MM.1S (cell line): Measurements from ENCODE around the gene TWSG1.

Source experiments
- DNase-seq: peaks from one replicate; pipeline ENCODE4 v3.0.0-alpha.2; 2015
- H2AFZ ChIP-seq: fragments of 300-600 bp; sonication (generic); 2 replicates; pipeline ENCODE4 v1.6.0; 2016; ENCODE audit warnings: antibody characterized with exemption, low read length
- H3F3A ChIP-seq: fragments of 300-600 bp; sonication (generic); 2 replicates; pipeline ENCODE4 v1.6.1; 2016; ENCODE audit warnings: mild to moderate bottlenecking, antibody characterized with exemption, low read length, moderate library complexity, mixed read lengths; ENCODE audit not compliant: insufficient read depth
- H3K27ac ChIP-seq: fragments of 300-600 bp; sonication (generic); 2 replicates; pipeline ENCODE4 v1.5.1; 2016; ENCODE audit warnings: mild to moderate bottlenecking, low read length
- H3K27me3 ChIP-seq: fragments of 300-600 bp; sonication (generic); replicated peaks from 2 replicates; pipeline ENCODE4 v1.6.0; 2016; ENCODE audit warnings: low read length; ENCODE audit not compliant: insufficient read depth
- H3K36me3 ChIP-seq: fragments of 300-600 bp; sonication (generic); replicated peaks from 2 replicates; pipeline ENCODE4 v1.6.1; 2016; ENCODE audit warnings: mild to moderate bottlenecking, low read length, mixed read lengths; ENCODE audit not compliant: insufficient read depth
- H3K4me1 ChIP-seq: fragments of 300-600 bp; sonication (generic); 2 replicates; pipeline ENCODE4 v1.6.1; 2016; ENCODE audit warnings: low read length, mixed read lengths
- H3K4me2 ChIP-seq: fragments of 300-600 bp; sonication (generic); 2 replicates; pipeline ENCODE4 v1.6.0; 2016; ENCODE audit warnings: low read depth, low read length
- H3K4me3 ChIP-seq: fragments of 300-600 bp; sonication (generic); 2 replicates; pipeline ENCODE4 v1.5.1; 2016; ENCODE audit warnings: low read length, mixed read lengths
- H3K79me2 ChIP-seq: fragments of 300-600 bp; sonication (generic); 2 replicates; pipeline ENCODE4 v1.6.1; 2016; ENCODE audit warnings: mixed run types, low read length, mixed read lengths
- H3K9ac ChIP-seq: fragments of 300-600 bp; sonication (generic); 2 replicates; pipeline ENCODE4 v1.6.1; 2016; ENCODE audit warnings: low read length, mixed read lengths
- H3K9me2 ChIP-seq: fragments of 300-600 bp; sonication (generic); replicated peaks from 2 replicates; pipeline ENCODE4 v1.6.1; 2016; ENCODE audit warnings: mild to moderate bottlenecking, low read length, mixed read lengths; ENCODE audit not compliant: insufficient read depth
- H3K9me3 ChIP-seq: fragments of 300-600 bp; sonication (generic); replicated peaks from 2 replicates; pipeline ENCODE4 v1.6.1; 2016; ENCODE audit warnings: mild to moderate bottlenecking, low read length, mixed read lengths; ENCODE audit not compliant: insufficient read depth
- H4K20me1 ChIP-seq: fragments of 300-600 bp; sonication (generic); 2 replicates; pipeline ENCODE4 v1.6.1; 2016; ENCODE audit warnings: mild to moderate bottlenecking, low read length, moderate library complexity, mixed read lengths; ENCODE audit not compliant: insufficient read depth
- CTCF ChIP-seq: fragments of 300-600 bp; sonication (generic); IDR thresholded peaks from 2 replicates; pipeline ENCODE4 v1.5.1; 2016; ENCODE audit warnings: antibody characterized with exemption, low read length, mixed read lengths
- EZH2 ChIP-seq: fragments of 300-600 bp; sonication (generic); optimal IDR thresholded peaks from 2 replicates; pipeline ENCODE3; 2017; ENCODE audit warnings: low read depth, mild to moderate bottlenecking, antibody characterized with exemption, low read length, mixed read lengths
- EZH2phosphoT487 ChIP-seq: fragments of 300-600 bp; sonication (generic); IDR thresholded peaks from 2 replicates; pipeline ENCODE4 v1.6.1; 2018; ENCODE audit warnings: antibody characterized with exemption, low read length

TWSG1 gene

GRCh38 chr18:9416563-9417072, 82.0 kb downstream of the TWSG1 start:
- H3K9me2 ChIP-seq: no peaks in the 10 kb centered on the region
- no peaks in the 10 kb centered on the region for H3K79me2 ChIP-seq
- H3K9ac ChIP-seq: no peak overlapping the region
- no peaks in the 10 kb centered on the region; the same call in 1 of the 2 replicates for H3F3A ChIP-seq
- H3K27ac ChIP-seq: no peak overlapping the region
- no peaks in the 10 kb centered on the region for H3K27me3 ChIP-seq
- no peak for DNase-seq
- no peak overlapping the region for H2AFZ ChIP-seq
- no peaks in the 10 kb centered on the region for H3K36me3 ChIP-seq
- no peaks in the 10 kb centered on the region for H3K9me3 ChIP-seq
- H3K4me2 ChIP-seq: no peak overlapping the region
- H3K4me1 ChIP-seq: peaks cover 7% of the 10 kb centered on the region
- TF ChIP-seq EZH2: no peak
- no peak for TF ChIP-seq EZH2phosphoT487
- TF ChIP-seq CTCF: no peak
- no peaks in the 10 kb centered on the region for H4K20me1 ChIP-seq
- H3K4me3 ChIP-seq: no peak overlapping the region

- Histone ChIP-seq H3K4me2 (no peak overlapping the region), H3K27ac (no peak overlapping the region)
These were observed 82.7 kb downstream of the TWSG1 start for GRCh38 chr18:9417073-9417851.

GRCh38 chr18:9418047-9418690, 83.6 kb downstream of the TWSG1 start:
- DNase-seq: no peak
- Histone ChIP-seq H3K36me3 (no peaks in the 10 kb centered on the region), H3K27me3 (no peaks in the 10 kb centered on the region), H4K20me1 (no peaks in the 10 kb centered on the region), H3K79me2 (no peaks in the 10 kb centered on the region), H3K4me2 (no peak overlapping the region), H3F3A (no peaks in the 10 kb centered on the region; the same call in 1 of the 2 replicates), H3K4me1 (peaks cover 7% of the 10 kb centered on the region), H2AFZ (no peak overlapping the region), H3K9me2 (no peaks in the 10 kb centered on the region), H3K9me3 (no peaks in the 10 kb centered on the region), H3K27ac (no peak overlapping the region), H3K9ac (no peak overlapping the region), H3K4me3 (no peak overlapping the region)
- TF ChIP-seq EZH2: no peak

More at GRCh38 chr18:9417073-9417851, 82.7 kb downstream of the TWSG1 start:
- DNase-seq: no peak
- no peaks in the 10 kb centered on the region for H4K20me1 ChIP-seq
- no peak overlapping the region for H3K9ac ChIP-seq
- H3K9me2 ChIP-seq: no peaks in the 10 kb centered on the region
- peaks cover 7% of the 10 kb centered on the region for H3K4me1 ChIP-seq
- TF ChIP-seq EZH2phosphoT487 (no peak), EZH2 (no peak), CTCF (no peak)
- H3K36me3 ChIP-seq: no peaks in the 10 kb centered on the region
- H3K9me3 ChIP-seq: no peaks in the 10 kb centered on the region
- H3K79me2 ChIP-seq: no peaks in the 10 kb centered on the region
- no peaks in the 10 kb centered on the region; the same call in 1 of the 2 replicates for H3F3A ChIP-seq
- no peak overlapping the region for H2AFZ ChIP-seq
- H3K4me3 ChIP-seq: no peak overlapping the region
- no peaks in the 10 kb centered on the region for H3K27me3 ChIP-seq
